Measurements from ENCODE around the gene CRHR1.

CRHR1 gene

GRCh38 chr17:45841186-45841585 lies 57.1 kb downstream of the CRHR1 start:
- no peak for DNase-seq (ENCODE audit: low read depth, low spot score)

GRCh38 chr17:45841883-45842525 lies 57.9 kb downstream of the CRHR1 start:
- H3K27ac ChIP-seq, result no peak overlapping the region
- DNase-seq (ENCODE audit: low read depth, low spot score), result no peak

More at GRCh38 chr17:45841186-45841585, 57.1 kb downstream of the CRHR1 start:
- H3K27ac ChIP-seq, result no peak overlapping the region

GRCh38 chr17:45843722-45844121 lies 59.6 kb downstream of the CRHR1 start:
- no peak for DNase-seq (ENCODE audit: low read depth, low spot score)
- no peak overlapping the region for H3K27ac ChIP-seq

GRCh38 chr17:45844695-45845375 lies 60.7 kb downstream of the CRHR1 start, which contains the start of gene SPPL2C:
Gene SPPL2C (plus strand): TSS chr17:45844881. CDS start chr17:45844907, 26 bp downstream.
- no peak within 1 kb of the TSS for H3K27ac ChIP-seq
- no peak for DNase-seq (ENCODE audit: low read depth, low spot score)

- DNase-seq (ENCODE audit: low read depth, low spot score), result no peak
- no peak overlapping the region for H3K27ac ChIP-seq
Measured at GRCh38 chr17:45845376-45846185, 61.5 kb downstream of the CRHR1 start.

- no peak for DNase-seq (ENCODE audit: low read depth, low spot score)
- no peak overlapping the region for H3K27ac ChIP-seq
Measured at GRCh38 chr17:45846223-45846622, 62.1 kb downstream of the CRHR1 start.

- DNase-seq (ENCODE audit: low read depth, low spot score), result no peak
- H3K27ac ChIP-seq, result no peak overlapping the region
Measured at GRCh38 chr17:45846646-45847045, 62.5 kb downstream of the CRHR1 start.

- no peak overlapping the region for H3K27ac ChIP-seq
- DNase-seq (ENCODE audit: low read depth, low spot score), result no peak
Measured at GRCh38 chr17:45847101-45847500, 63.0 kb downstream of the CRHR1 start.

- H3K27ac ChIP-seq, result no peak overlapping the region
Measured at GRCh38 chr17:45847747-45848146, 63.6 kb downstream of the CRHR1 start.

GRCh38 chr17:45848405-45848804 lies 64.3 kb downstream of the CRHR1 start:
- H3K27ac ChIP-seq, result no peak overlapping the region
- no peak for DNase-seq (ENCODE audit: low read depth, low spot score)

More at GRCh38 chr17:45847747-45848146, 63.6 kb downstream of the CRHR1 start:
- no peak for DNase-seq (ENCODE audit: low read depth, low spot score)

GRCh38 chr17:45848868-45849535 lies 64.9 kb downstream of the CRHR1 start:
- DNase-seq (ENCODE audit: low read depth, low spot score), result no peak
- H3K27ac ChIP-seq, result no peak overlapping the region

- DNase-seq (ENCODE audit: low read depth, low spot score), result no peak
- H3K27ac ChIP-seq, result no peak overlapping the region
Measured at GRCh38 chr17:45849536-45849990, 65.4 kb downstream of the CRHR1 start.

- no peak overlapping the region for H3K27ac ChIP-seq
- DNase-seq (ENCODE audit: low read depth, low spot score), result no peak
Measured at GRCh38 chr17:45850011-45850410, 65.9 kb downstream of the CRHR1 start.

- DNase-seq (ENCODE audit: low read depth, low spot score), result no peak
- no peak overlapping the region for H3K27ac ChIP-seq
Measured at GRCh38 chr17:45850468-45850867, 66.3 kb downstream of the CRHR1 start.

GRCh38 chr17:45851022-45851421 lies 66.9 kb downstream of the CRHR1 start:
- H3K27ac ChIP-seq, result no peak overlapping the region
- no peak for DNase-seq (ENCODE audit: low read depth, low spot score)

- no peak for DNase-seq (ENCODE audit: low read depth, low spot score)
- H3K27ac ChIP-seq, result no peak overlapping the region
Measured at GRCh38 chr17:45851464-45851863, 67.3 kb downstream of the CRHR1 start.

- DNase-seq (ENCODE audit: low read depth, low spot score), result no peak
- H3K27ac ChIP-seq, result no peak overlapping the region
Measured at GRCh38 chr17:45851873-45852272, 67.8 kb downstream of the CRHR1 start.

- no peak for DNase-seq (ENCODE audit: low read depth, low spot score)
Measured at GRCh38 chr17:45852535-45853297, 68.6 kb downstream of the CRHR1 start.

GRCh38 chr17:45854209-45854608 lies 70.1 kb downstream of the CRHR1 start:
- no peak overlapping the region for H3K27ac ChIP-seq
- DNase-seq (ENCODE audit: low read depth, low spot score), result no peak

More at GRCh38 chr17:45852535-45853297, 68.6 kb downstream of the CRHR1 start:
- H3K27ac ChIP-seq, result no peak overlapping the region

Data from epithelial cell of prostate (primary cell).